GM19035 (cell line): ENCODE measurements around the gene PPFIA3.
A peak's percentile ranks its signal among the peaks of the same experiment; 100 is the strongest.
"Not testable (repeated sequence)": the region's sequence is repeated elsewhere in the genome, so short reads cannot be mapped to it uniquely, and the experiment has no call there.

Experiments
- ATAC-seq: cut with Tn5 transposase; IDR thresholded peaks from one replicate; pipeline ENCODE4 v1.9.1; 2021; ENCODE audit not compliant: unreplicated experiment

PPFIA3 gene

DNA sequence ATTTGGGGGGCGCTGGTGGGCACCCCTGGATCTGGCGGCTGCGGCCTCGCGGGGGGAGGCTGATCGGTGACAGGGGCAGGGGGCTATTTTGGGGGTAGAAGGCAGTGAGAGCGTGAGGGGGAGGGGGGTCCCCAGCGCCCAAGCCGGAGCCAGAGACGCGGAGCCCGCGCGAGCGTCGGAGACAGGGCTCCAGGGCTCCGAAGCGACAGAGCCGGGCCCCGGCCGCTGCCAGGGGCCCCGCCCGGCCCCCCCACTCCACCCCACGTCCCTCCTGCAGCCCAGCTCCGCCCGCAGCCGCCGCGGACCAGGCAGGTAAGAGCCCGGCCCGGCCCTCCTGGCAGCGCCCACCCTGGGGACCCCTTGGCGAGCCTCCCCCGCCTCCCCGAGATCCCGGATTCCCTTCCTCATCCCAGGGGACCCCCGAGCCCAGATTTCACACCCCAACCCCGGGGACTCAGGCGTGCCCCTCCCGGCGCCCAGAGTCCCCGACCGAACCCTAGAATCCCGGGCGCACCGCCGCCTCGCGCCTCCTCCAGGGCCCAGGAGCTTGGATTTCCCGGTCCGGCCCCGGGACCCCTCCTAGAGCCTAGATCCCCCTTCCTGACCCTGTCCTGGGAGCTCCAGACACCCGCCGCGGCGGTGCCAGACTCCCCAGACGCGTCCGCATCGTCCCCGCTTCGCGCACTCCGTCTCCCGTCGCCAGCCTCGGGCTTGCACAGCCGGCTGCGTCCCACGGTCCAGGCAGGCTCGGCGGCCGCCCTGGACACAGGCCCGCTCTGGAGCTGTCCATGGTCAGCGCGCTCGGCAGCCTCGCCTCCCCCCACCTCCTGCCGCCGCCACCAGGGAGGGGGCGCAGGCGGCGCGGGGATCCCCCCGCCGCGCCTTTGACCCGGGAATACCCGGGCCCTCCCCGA is at the start of gene PPFIA3:
Gene PPFIA3, plus strand, starts transcription at position 134 of the 914 bp plus-strand sequence. CDS start 8,330 bp downstream, outside the sequence.
- ATAC-seq = no peak

DNA sequence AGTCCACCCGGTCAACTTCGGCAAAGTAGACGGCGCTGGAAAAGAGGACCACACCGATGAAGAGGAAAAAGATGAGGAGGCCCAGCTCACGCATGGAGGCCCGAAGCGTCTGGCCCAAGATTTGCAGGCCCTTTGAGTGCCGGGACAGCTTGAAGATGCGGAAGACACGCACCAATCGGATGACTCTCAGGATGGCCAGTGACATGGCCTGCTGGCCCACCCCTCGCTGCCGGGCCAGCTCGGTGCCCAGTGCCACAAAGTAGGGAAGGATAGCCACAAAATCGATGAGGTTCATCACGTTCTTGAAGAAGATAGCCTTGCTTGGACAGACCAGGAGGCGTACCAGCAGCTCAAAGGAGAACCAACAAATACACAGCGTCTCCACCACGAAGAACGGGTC is 48.9 kb upstream of the PPFIA3 start:
- no peak for ATAC-seq

GRCh38 chr19:49071860-49072547 is 47.3 kb upstream of the PPFIA3 start:
- no peak for ATAC-seq

DNA sequence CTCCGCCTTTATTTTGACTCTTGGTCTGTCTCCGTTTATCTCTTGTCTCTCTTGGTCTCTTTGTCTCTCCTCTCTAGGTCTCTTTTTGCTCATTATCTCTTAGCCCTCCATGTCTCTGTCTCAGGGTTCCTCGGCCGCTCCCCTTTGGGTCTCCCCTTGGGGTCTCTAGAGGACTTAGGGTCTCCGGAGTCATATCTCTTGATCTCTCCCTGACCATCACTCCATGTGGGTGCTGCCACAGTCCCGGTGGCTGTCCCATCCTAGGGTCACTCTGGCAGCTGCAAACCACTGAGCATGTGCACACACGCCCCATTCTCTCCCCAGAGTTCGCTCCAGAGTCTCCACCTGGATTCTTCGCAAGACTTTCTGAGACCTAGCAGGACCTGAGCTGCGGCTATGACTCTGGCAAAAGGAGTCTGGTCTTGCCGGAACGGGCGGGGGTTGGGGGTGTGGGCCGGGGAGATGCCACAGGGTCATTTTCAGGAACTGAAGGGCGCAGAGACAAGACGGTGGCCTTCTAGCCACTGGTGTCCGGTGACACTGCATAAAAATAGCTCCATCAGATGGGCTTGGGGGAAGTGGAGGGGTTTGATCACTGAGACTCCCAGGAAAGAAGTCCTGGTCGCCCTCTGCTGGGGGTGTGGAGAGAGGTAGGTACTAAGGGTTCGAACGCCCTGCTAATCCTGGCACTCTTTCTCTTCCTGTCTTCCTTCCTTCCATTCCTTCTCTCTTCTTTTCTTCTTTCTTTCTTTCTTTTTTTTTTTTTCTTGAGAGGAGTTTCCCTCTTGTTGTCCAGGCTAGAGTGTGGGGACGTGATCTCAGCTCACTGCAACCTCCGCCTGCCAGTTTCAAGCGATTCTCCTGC is 45.6 kb upstream of the PPFIA3 start:
- ATAC-seq = no peak

DNA sequence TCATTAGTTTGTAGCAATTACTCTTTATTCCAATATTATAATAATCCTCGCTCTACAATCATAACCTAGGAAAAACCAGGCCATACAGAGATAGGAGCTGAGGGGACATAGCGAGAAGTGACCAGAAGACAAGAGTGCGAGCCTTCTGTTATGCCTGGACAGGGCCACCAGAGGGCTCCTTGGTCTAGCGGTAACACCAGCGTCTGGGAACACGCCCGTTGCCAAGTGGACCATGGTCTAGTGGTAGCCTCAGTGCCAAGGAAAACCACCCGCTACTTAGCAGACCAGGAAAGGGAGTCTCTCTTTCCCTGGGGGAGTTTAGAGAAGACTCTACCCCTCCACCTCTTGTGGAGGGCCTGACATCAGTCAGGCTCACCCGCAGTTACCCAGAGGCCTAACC is 44.5 kb upstream of the PPFIA3 start:
- not testable (repeated sequence) for ATAC-seq

GRCh38 chr19:49080392-49080791 is 39.0 kb upstream of the PPFIA3 start:
- no peak for ATAC-seq

DNA sequence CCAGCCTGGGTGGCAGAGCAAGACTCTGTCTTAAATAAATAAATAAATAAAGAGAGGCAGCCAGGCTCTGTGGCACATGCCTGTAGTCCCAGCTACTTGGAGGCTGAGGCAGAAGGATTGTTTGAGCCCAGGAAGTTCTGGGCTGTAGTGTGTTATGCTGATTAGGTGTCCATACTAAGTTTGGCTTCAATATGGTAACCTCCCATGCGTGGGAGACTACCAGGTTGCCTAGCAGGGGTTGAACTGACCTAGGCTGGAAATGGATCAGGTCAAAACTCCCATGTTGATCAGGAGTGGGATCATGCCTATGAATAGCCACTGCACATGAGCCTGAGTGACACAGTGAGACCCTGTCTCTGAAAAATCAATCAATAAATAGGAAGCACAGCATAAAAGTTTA is 38.1 kb upstream of the PPFIA3 start:
- no peak for ATAC-seq

DNA sequence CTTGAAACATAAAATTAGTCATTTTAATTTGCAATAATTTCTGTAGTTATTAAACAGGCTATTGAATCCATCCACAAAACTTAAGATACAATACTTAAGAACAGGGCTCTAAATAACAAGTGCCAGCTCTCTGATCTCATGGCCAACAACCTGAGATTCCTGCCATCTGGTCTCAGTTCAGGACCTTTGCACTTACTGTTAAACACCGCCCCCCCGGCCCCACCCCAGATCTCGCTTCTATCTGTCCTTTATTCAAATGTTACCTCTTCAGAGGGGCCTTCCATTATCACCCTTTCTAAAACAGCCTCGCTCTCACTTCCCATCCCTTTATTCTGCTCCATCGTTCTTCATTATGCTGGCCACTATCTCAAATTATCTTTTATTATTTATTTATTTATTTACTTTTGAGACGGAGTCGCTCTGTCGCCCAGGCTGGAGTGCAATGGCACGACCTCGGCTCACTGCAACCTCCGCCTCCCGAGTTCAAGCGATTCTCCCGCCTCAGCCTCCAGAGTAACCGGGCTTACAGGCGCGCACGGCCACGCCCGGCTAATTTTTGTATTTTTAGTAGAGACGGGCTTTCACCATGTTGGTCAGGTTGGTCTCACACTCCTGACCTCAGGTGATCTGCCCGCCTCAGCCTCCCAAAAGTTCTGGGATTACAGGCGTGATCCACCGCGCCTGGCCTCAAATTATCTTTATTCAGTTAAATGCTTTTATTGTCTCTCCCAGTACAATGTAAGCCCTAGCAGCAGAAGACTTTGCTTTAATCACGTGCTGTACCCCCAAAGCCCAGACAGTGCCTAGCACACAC is 34.9 kb upstream of the PPFIA3 start:
- no peak for ATAC-seq

GRCh38 chr19:49085020-49085867 is 34.1 kb upstream of the PPFIA3 start, which contains the start of gene SNRNP70:
TSS of gene SNRNP70 (plus strand) at chr19:49085451. CDS start at chr19:49086415, 964 bp downstream.
- peak; percentile 94 for ATAC-seq

- no peak for ATAC-seq
These were observed 33.5 kb upstream of the PPFIA3 start for GRCh38 chr19:49085868-49086232.

DNA sequence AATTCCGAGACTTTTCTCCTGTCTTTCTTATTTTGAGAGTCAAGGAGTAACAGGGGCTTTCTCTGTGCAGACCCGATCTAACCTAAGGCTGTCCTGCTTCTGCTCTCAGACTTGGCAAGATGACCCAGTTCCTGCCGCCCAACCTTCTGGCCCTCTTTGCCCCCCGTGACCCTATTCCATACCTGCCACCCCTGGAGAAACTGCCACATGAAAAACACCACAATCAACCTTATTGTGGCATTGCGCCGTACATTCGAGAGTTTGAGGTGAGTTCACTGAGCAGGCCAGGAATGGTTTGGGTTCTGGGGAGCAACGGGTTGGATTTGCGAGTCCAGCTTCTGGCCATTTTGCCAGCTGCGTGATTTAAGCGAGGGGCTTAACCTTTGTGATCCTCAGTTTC is 33.0 kb upstream of the PPFIA3 start:
- no peak for ATAC-seq

GRCh38 chr19:49091391-49092038 is 27.8 kb upstream of the PPFIA3 start:
- ATAC-seq = no peak

- no peak for ATAC-seq
These were observed 26.7 kb upstream of the PPFIA3 start for GRCh38 chr19:49092686-49093085.

- ATAC-seq = no peak
These were observed 24.6 kb upstream of the PPFIA3 start for GRCh38 chr19:49094505-49095482.

- no peak for ATAC-seq
These were observed 21.7 kb upstream of the PPFIA3 start for GRCh38 chr19:49097453-49098288.

- no peak for ATAC-seq
These were observed 20.5 kb upstream of the PPFIA3 start for GRCh38 chr19:49098795-49099194.

GRCh38 chr19:49101160-49101559 is 18.2 kb upstream of the PPFIA3 start:
- ATAC-seq = no peak
